A549 (cell line): ENCODE measurements around the gene VAV3. TPM values are rescaled to one million over a fixed set of nuclear protein-coding genes. Genes with fewer than 3 reads are reported as not detected.

Experiments used
- ATAC-seq, 2 experiments: fragments of 200-7000 bp in 1 of 2; fragments of >200 bp in 1 of 2; cut with Nextera tagmentation in 1 of 2; cut with Tn5 transposase in 1 of 2; 3 replicates each; pipeline versions ENCODE4 v1.8.0 to v1.9.1; 2018 to 2020; ENCODE audit warnings: mild to moderate bottlenecking in 1 of 2, moderate library complexity in 1 of 2
- CTCF ChIA-PET: fragments of 300-600 bp; sonication (Branson Sonifier 250); formaldehyde crosslinking; extraction: SDS; loops from one replicate; lab custom pipeline; 2021; ENCODE audit warnings: antibody characterized with exemption, inconsistent platforms; lab: Yijun Ruan, JAX
- POLR2A ChIA-PET: fragments of 350-600 bp; formaldehyde crosslinking; extraction: SDS; loops from one replicate; lab custom pipeline; 2021; ENCODE audit warnings: antibody characterized with exemption, inconsistent platforms; lab: Yijun Ruan, JAX
- DNase-seq, 2 experiments: peaks; one replicate each; pipeline versions ENCODE4 v3.0.0 to v3.0.0-alpha.2; 2011 to 2016; ENCODE audit warnings: low read depth in 1 of 2, low spot score in 1 of 2
- FAIRE-seq: peaks from 2 replicates; lab custom pipeline; 2011; peaks lifted over from hg19 to GRCh38; lab: Jason Lieb, UNC
- H3K27ac ChIP-seq, 2 experiments: fragments of >200 bp; sonication (Bioruptor Twin); formaldehyde crosslinking; 3 replicates each; pipeline ENCODE4 v1.5.1; 2016 to 2017
- H3K4me1 ChIP-seq: fragments of >200 bp; sonication (Bioruptor Twin); formaldehyde crosslinking; 3 replicates; pipeline ENCODE4 v1.6.1; 2016
- H3K4me2 ChIP-seq: fragments of >200 bp; sonication (Bioruptor Twin); formaldehyde crosslinking; 3 replicates; pipeline ENCODE4 v1.6.1; 2016
- H3K4me3 ChIP-seq: fragments of >200 bp; sonication (Bioruptor Twin); formaldehyde crosslinking; 3 replicates; pipeline ENCODE4 v1.5.1; 2016
- H3K9me3 ChIP-seq: fragments of >200 bp; sonication (Bioruptor Twin); formaldehyde crosslinking; 3 replicates; pipeline ENCODE4 v1.6.1; 2016
- BHLHE40 ChIP-seq: IDR thresholded peaks from 2 replicates; pipeline ENCODE4 v1.6.1; 2012; ENCODE audit warnings: low read depth, low read length, inconsistent platforms
- CBX2 ChIP-seq: fragments of 200-600 bp; sonication (generic); IDR thresholded peaks from 2 replicates; pipeline ENCODE4 v1.6.1; 2016; ENCODE audit warnings: low read depth, mild to moderate bottlenecking, borderline replicate concordance
- CHD2 ChIP-seq: fragments of 150-350 bp; IDR thresholded peaks from 2 replicates; pipeline ENCODE4 v1.6.1; 2014; ENCODE audit warnings: low read length; ENCODE audit not compliant: partially characterized antibody
- CHD4 ChIP-seq: fragments of 200-600 bp; sonication (generic); IDR thresholded peaks from 2 replicates; pipeline ENCODE4 v1.6.1; 2016; ENCODE audit warnings: antibody characterized with exemption, mild to moderate bottlenecking, borderline replicate concordance
- EHMT2 ChIP-seq: fragments of 200-600 bp; sonication (generic); IDR thresholded peaks from 2 replicates; pipeline ENCODE4 v1.6.1; 2016; ENCODE audit warnings: antibody characterized with exemption, low read depth, mild to moderate bottlenecking, moderate library complexity
- FOSL2 ChIP-seq, 2 experiments: fragments of 450-650 bp in 1 of 2; fragments of >200 bp in 1 of 2; sonication (Bioruptor Twin) in 1 of 2; formaldehyde crosslinking; IDR thresholded peaks; 2 replicates each; pipeline versions ENCODE4 v1.5.0 to v1.6.1; 2016 to 2020; ENCODE audit warnings: mild to moderate bottlenecking in 1 of 2, moderate library complexity in 1 of 2
- FOXS1 ChIP-seq: fragments of 250-450 bp; sonication (Bioruptor Pico); IDR thresholded peaks from 2 replicates; pipeline ENCODE4 v1.5.0; 2020; ENCODE audit warnings: mild to moderate bottlenecking, moderate library complexity
- GATA3 ChIP-seq: IDR thresholded peaks from 2 replicates; pipeline ENCODE4 v1.6.1; 2012; ENCODE audit warnings: borderline replicate concordance
- HOXB5 ChIP-seq: fragments of 250-450 bp; sonication (Bioruptor Pico); IDR thresholded peaks from 2 replicates; pipeline ENCODE4 v1.5.0; 2020; ENCODE audit warnings: mild to moderate bottlenecking, moderate library complexity
- KDM5A ChIP-seq: fragments of 200-600 bp; sonication (generic); IDR thresholded peaks from 2 replicates; pipeline ENCODE4 v1.6.1; 2016; ENCODE audit warnings: antibody characterized with exemption, mild to moderate bottlenecking
- NFE2L2 ChIP-seq: fragments of 150-350 bp; conservative IDR thresholded peaks from 2 replicates; pipeline ENCODE4 v1.6.1; 2014; ENCODE audit warnings: low read length
- NR3C1 ChIP-seq: fragments of >200 bp; sonication (Bioruptor Twin); formaldehyde crosslinking; IDR thresholded peaks from 3 replicates; pipeline ENCODE4 v1.6.1; 2017
- PHF8 ChIP-seq: fragments of 200-600 bp; sonication (generic); IDR thresholded peaks from 2 replicates; pipeline ENCODE4 v1.6.1; 2016; ENCODE audit warnings: low read depth, mild to moderate bottlenecking, antibody characterized with exemption, moderate library complexity, borderline replicate concordance
- POLR2A ChIP-seq: IDR thresholded peaks from 2 replicates; pipeline ENCODE4 v1.6.1; 2012; ENCODE audit warnings: mild to moderate bottlenecking, low read length
- POLR2AphosphoS2 ChIP-seq: conservative IDR thresholded peaks from 2 replicates; pipeline ENCODE4 v1.6.1; 2012; ENCODE audit warnings: low read length, improper control_type of control experiment, inconsistent platforms
- RARB ChIP-seq: fragments of 250-450 bp; sonication (Bioruptor Pico); IDR thresholded peaks from 2 replicates; pipeline ENCODE4 v1.8.0; 2021; ENCODE audit warnings: mild to moderate bottlenecking, moderate library complexity
- RFX5 ChIP-seq: fragments of 450-650 bp; IDR thresholded peaks from 2 replicates; pipeline ENCODE4 v1.7.1; 2014; ENCODE audit warnings: antibody characterized with exemption, mild to moderate bottlenecking, moderate library complexity
- RNF2 ChIP-seq: fragments of 200-600 bp; sonication (generic); IDR thresholded peaks from 2 replicates; pipeline ENCODE4 v1.6.1; 2016; ENCODE audit warnings: low read depth, mild to moderate bottlenecking, antibody characterized with exemption, moderate library complexity, borderline replicate concordance
- TFCP2L1 ChIP-seq: fragments of 250-450 bp; sonication (Bioruptor Pico); IDR thresholded peaks from 2 replicates; pipeline ENCODE4 v1.5.0; 2021; ENCODE audit warnings: mild to moderate bottlenecking
- TP53 ChIP-seq: fragments of 250-450 bp; sonication (Bioruptor Pico); IDR thresholded peaks from 2 replicates; pipeline ENCODE4 v1.5.0; 2021; ENCODE audit warnings: mild to moderate bottlenecking, moderate library complexity
- USF2 ChIP-seq: fragments of 450-650 bp; IDR thresholded peaks from 2 replicates; pipeline ENCODE4 v1.6.1; 2014; ENCODE audit warnings: antibody characterized with exemption
- ZFP36 ChIP-seq: fragments of 450-650 bp; IDR thresholded peaks from 2 replicates; pipeline ENCODE4 v1.6.1; 2014; ENCODE audit warnings: borderline replicate concordance; ENCODE audit not compliant: partially characterized antibody
- ZNF302 ChIP-seq: fragments of 250-450 bp; sonication (Bioruptor Pico); IDR thresholded peaks from 2 replicates; pipeline ENCODE4 v1.9.0; 2021; ENCODE audit warnings: inconsistent platforms, mild to moderate bottlenecking, moderate library complexity
- WGBS: methylation state at CpG from one replicate; pipeline ENCODE4 v1.1.6; 2017; ENCODE audit errors: missing lambda C conversion rate; 5-methylcytosine and 5-hydroxymethylcytosine counted together
- polyA plus RNA-seq, 4 experiments: library from polyadenylated mRNA; depleted of rRNA in 3 of 4; stranded (reverse); fragments of >200 nt; fragmentation: RNase III in 1 of 4; extraction: RNeasy Plus Mini Kit Qiagen cat#74134 plus additional on column Dnase treatment in 1 of 4; gene quantifications; 2 replicates in 3 of 4; 3 replicates in 1 of 4; pipeline ENCODE4 v1.2.3, GENCODE V29; 2011 to 2017
- TF ChIP-seq, protein P1 (sequence below): fragments of >200 bp; sonication (Bioruptor Twin); formaldehyde crosslinking; IDR thresholded peaks from 3 replicates; pipeline ENCODE4 v1.6.1; 2016

Gene VAV3
- polyA plus RNA-seq, 2 of the 4 experiments (the other 2 are of a cell fraction): 12.8 to 22.7 TPM

- POLR2A ChIA-PET: no interaction called here
- CTCF ChIA-PET: interaction anchor here (1.7 to 2.4 kb wide), 2 partner anchors 11 to 331 kb away, joined by 7 to 9 read pairs; no protein-coding TSS in a partner anchor
- no peak overlapping the region for H3K4me3 ChIP-seq
- no peak for TF ChIP-seq POLR2A
- TF ChIP-seq, all 56 proteins: peak for 0
- ATAC-seq: no peak
- no peak overlapping the region for H3K4me2 ChIP-seq
- 62% methylated on average over 7 of the region's 7 CpGs for WGBS
- FAIRE-seq: no peak
- no peaks in the 10 kb centered on the region for H3K4me1 ChIP-seq
- no peaks in the 10 kb centered on the region for H3K9me3 ChIP-seq
- no peak for DNase-seq
- no peak overlapping the region for H3K27ac ChIP-seq
Observed at GRCh38 chr1:107793896-107794453, 171.0 kb downstream of the VAV3 start.

DNA sequence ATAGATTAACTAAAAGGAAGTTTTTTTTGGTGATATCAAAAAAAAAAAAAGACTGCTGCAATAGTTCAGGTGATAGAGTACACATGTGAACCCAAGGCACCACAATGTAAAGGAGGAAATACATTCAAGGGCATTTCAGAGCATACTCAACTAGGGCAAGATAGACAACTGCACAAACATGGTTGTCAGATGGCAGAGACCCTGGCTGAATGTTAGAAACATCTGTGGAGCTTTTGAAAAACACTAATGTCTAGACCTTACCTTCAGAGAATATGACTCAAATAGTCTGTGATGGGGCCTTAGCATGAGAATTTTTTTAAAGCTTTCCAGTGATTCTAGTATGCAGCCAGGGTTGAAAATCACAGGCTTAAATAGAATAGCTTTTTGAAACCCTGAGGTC, 173.6 kb downstream of the VAV3 start:
- DNase-seq (no peak), ATAC-seq (no peak), FAIRE-seq (no peak)
- Histone ChIP-seq H3K9me3 (no peaks in the 10 kb centered on the region), H3K4me3 (no peak overlapping the region), H3K4me2 (no peak overlapping the region), H3K4me1 (no peaks in the 10 kb centered on the region), H3K27ac (no peak overlapping the region)
- CTCF ChIA-PET: interaction anchor here (0.6 to 2.1 kb wide), 3 partner anchors 9 to 821 kb away, joined by 3 to 16 read pairs (median 3); no protein-coding TSS in a partner anchor
- POLR2A ChIA-PET: no interaction called here
- no peak for TF ChIP-seq TFCP2L1 (CRISPR knock-in tag)
- TF ChIP-seq CBX2: no peak
- TF ChIP-seq RFX5: no peak
- TF ChIP-seq EHMT2: no peak
- TF ChIP-seq CHD4: no peak
- TF ChIP-seq NR3C1: no peak
- no peak for TF ChIP-seq BHLHE40

DNA sequence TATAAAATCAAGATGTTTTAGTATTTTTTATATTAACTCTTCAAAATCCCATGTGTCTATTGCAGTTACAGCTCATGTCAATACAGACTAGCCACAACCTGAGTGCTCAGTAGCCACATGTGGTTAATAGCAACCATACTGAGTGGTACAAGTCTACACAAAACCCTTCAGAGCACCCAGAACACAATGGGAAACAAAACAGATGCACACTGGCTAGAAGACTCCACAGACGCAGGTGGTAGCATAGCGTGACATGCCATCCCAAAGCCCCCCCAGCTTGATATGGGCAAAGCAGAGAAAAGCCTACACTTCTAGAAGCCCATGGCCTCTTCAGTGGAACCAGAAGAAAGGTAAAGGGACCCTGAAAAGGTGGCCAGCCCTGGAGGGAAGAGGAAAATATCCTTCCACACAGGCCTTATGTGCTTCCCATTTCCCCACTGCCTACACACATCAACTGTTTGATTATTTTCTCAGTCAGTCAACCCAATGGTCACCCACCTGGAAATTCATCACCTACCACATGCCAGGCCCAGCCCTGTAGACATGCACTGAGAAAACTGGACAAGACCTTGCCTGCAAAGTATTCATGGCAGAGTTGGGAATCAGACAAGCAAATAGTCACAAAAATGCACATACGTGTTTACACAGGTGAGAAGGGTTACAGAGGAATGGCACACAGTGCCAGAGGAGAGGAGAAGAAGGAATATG, 175.0 kb downstream of the VAV3 start:
- WGBS: 39% methylated on average over 3 of the region's 3 CpGs
- no peak overlapping the region for H3K4me2 ChIP-seq
- no peak overlapping the region for H3K27ac ChIP-seq
- FAIRE-seq (no peak), DNase-seq (no peak), ATAC-seq (no peak)
- ChIA-PET CTCF (interaction anchor here (13.2 kb wide), 1 partner anchor 334 kb away, joined by 202 read pairs; no protein-coding TSS in a partner anchor), POLR2A (no interaction called here)
- H3K9me3 ChIP-seq: no peaks in the 10 kb centered on the region
- TF ChIP-seq POLR2AphosphoS2: no peak
- TF ChIP-seq KDM5A: no peak
- TF ChIP-seq CHD4: no peak
- TF ChIP-seq RNF2: no peak
- no peak for TF ChIP-seq TP53
- no peak for TF ChIP-seq HOXB5 (CRISPR knock-in tag)
- TF ChIP-seq NFE2L2: no peak
- no peak for TF ChIP-seq TFCP2L1 (CRISPR knock-in tag)
- TF ChIP-seq CHD2: no peak
- TF ChIP-seq ZFP36: no peak
- no peak for TF ChIP-seq ZNF302 (CRISPR knock-in tag)
- no peak for TF ChIP-seq FOXS1 (CRISPR knock-in tag)
- no peak for TF ChIP-seq PHF8
- TF ChIP-seq RARB (CRISPR knock-in tag): no peak
- TF ChIP-seq GATA3: no peak
- TF ChIP-seq USF2: no peak
- TF ChIP-seq, protein P1, sequence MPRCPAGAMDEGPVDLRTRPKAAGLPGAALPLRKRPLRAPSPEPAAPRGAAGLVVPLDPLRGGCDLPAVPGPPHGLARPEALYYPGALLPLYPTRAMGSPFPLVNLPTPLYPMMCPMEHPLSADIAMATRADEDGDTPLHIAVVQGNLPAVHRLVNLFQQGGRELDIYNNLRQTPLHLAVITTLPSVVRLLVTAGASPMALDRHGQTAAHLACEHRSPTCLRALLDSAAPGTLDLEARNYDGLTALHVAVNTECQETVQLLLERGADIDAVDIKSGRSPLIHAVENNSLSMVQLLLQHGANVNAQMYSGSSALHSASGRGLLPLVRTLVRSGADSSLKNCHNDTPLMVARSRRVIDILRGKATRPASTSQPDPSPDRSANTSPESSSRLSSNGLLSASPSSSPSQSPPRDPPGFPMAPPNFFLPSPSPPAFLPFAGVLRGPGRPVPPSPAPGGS: no peak
- no peak for TF ChIP-seq FOSL2 (IDR thresholded peaks at IDR 0.05)
- no peak for TF ChIP-seq FOSL2 (CRISPR knock-in tag; IDR thresholded peaks at IDR 0.05)
- no peak overlapping the region for H3K4me3 ChIP-seq
- H3K4me1 ChIP-seq: no peaks in the 10 kb centered on the region
